WTC11 (cell line): ENCODE results near the gene SNAI1. TPM values are rescaled to one million over a fixed set of nuclear protein-coding genes. Genes with fewer than 3 reads are reported as not detected.

Experiments used
- ATAC-seq: fragments of 200-7000 bp; cut with Tn5 transposase; 2 replicates; pipeline ENCODE4 v1.10.0; 2021; ENCODE audit warnings: mild to moderate bottlenecking, moderate library complexity
- CTCF ChIA-PET: fragments of 300-600 bp; sonication (Branson Sonifier 250); formaldehyde crosslinking; loops from one replicate; lab custom pipeline; 2021; ENCODE audit warnings: antibody characterized with exemption; lab: Charles Lee
- POLR2A ChIA-PET: fragments of 350-600 bp; sonication (Branson Sonifier 250); formaldehyde crosslinking; loops from one replicate; lab custom pipeline; 2021; ENCODE audit warnings: antibody characterized with exemption; lab: Charles Lee
- DNase-seq: peaks from one replicate; pipeline ENCODE4 v3.0.0; 2021; ENCODE audit warnings: low spot score
- H3K27ac Mint-ChIP-seq: 2 replicates; pipeline ENCODE4 v1.8.0; 2021; ENCODE audit warnings: mixed read lengths
- H3K27me3 Mint-ChIP-seq: 2 replicates; pipeline ENCODE4 v1.8.0; 2021; ENCODE audit warnings: low read depth, mild to moderate bottlenecking, moderate library complexity, mixed read lengths
- H3K36me3 Mint-ChIP-seq: 2 replicates; pipeline ENCODE4 v1.8.0; 2021; ENCODE audit warnings: mixed read lengths
- H3K4me1 Mint-ChIP-seq: 2 replicates; pipeline ENCODE4 v1.8.0; 2022; ENCODE audit warnings: mixed read lengths
- H3K4me3 Mint-ChIP-seq: 2 replicates; pipeline ENCODE4 v1.8.0; 2021; ENCODE audit warnings: mild to moderate bottlenecking, moderate library complexity, mixed read lengths
- H3K9me3 Mint-ChIP-seq: 2 replicates; pipeline ENCODE4 v1.8.0; 2021; ENCODE audit warnings: mixed read lengths
- ATF1 ChIP-seq: sonication (generic); formaldehyde crosslinking; IDR thresholded peaks from 2 replicates; pipeline ENCODE4 v1.8.1; 2023; ENCODE audit warnings: mild to moderate bottlenecking, moderate library complexity, missing genetic modification reagents
- CREM ChIP-seq: sonication (generic); formaldehyde crosslinking; IDR thresholded peaks from 2 replicates; pipeline ENCODE4 v1.8.1; 2022; ENCODE audit warnings: mild to moderate bottlenecking, missing genetic modification reagents, moderate library complexity
- ERG ChIP-seq: fragments of 250-450 bp; sonication (Bioruptor Pico); IDR thresholded peaks from 2 replicates; pipeline ENCODE4 v1.8.0; 2021; ENCODE audit warnings: mild to moderate bottlenecking
- FOXJ3 ChIP-seq: sonication (generic); formaldehyde crosslinking; IDR thresholded peaks from 2 replicates; pipeline ENCODE4 v1.9.0; 2021; ENCODE audit warnings: missing genetic modification reagents, mild to moderate bottlenecking, borderline replicate concordance
- FOXP1 ChIP-seq: sonication (generic); formaldehyde crosslinking; IDR thresholded peaks from 2 replicates; pipeline ENCODE4 v1.8.0; 2022; ENCODE audit warnings: missing genetic modification reagents, mild to moderate bottlenecking, moderate library complexity, borderline replicate concordance
- NR2C2 ChIP-seq: sonication (generic); formaldehyde crosslinking; IDR thresholded peaks from 2 replicates; pipeline ENCODE4 v1.8.0; 2022; ENCODE audit warnings: mild to moderate bottlenecking, missing genetic modification reagents
- NR3C1 ChIP-seq: sonication (generic); formaldehyde crosslinking; conservative IDR thresholded peaks from 2 replicates; pipeline ENCODE4 v1.8.1; 2023; ENCODE audit warnings: low read depth, mild to moderate bottlenecking, missing genetic modification reagents
- OVOL2 ChIP-seq: fragments of 250-450 bp; sonication (Bioruptor Pico); IDR thresholded peaks from 2 replicates; pipeline ENCODE4 v1.9.0; 2021; ENCODE audit warnings: mild to moderate bottlenecking, borderline replicate concordance
- SMAD3 ChIP-seq: sonication (generic); formaldehyde crosslinking; IDR thresholded peaks from 2 replicates; pipeline ENCODE4 v1.8.0; 2022; ENCODE audit warnings: missing genetic modification reagents, mild to moderate bottlenecking, borderline replicate concordance
- SP1 ChIP-seq: sonication (generic); formaldehyde crosslinking; conservative IDR thresholded peaks from 2 replicates; pipeline ENCODE4 v1.8.1; 2022; ENCODE audit warnings: missing genetic modification reagents
- TCF7 ChIP-seq: sonication (generic); formaldehyde crosslinking; IDR thresholded peaks from 2 replicates; pipeline ENCODE4 v1.8.0; 2022; ENCODE audit warnings: mild to moderate bottlenecking, low read depth, missing genetic modification reagents, moderate library complexity
- ZMAT4 ChIP-seq: fragments of 250-450 bp; sonication (Bioruptor Pico); IDR thresholded peaks from 2 replicates; pipeline ENCODE4 v1.9.0; 2021; ENCODE audit warnings: mild to moderate bottlenecking
- ZNF121 ChIP-seq: sonication (generic); formaldehyde crosslinking; IDR thresholded peaks from 2 replicates; pipeline ENCODE4 v1.8.0; 2023; ENCODE audit warnings: missing genetic modification reagents
- ZNF232 ChIP-seq: sonication (generic); formaldehyde crosslinking; IDR thresholded peaks from 2 replicates; pipeline ENCODE4 v1.8.0; 2022; ENCODE audit warnings: mild to moderate bottlenecking, missing genetic modification reagents
- ZSCAN18 ChIP-seq: fragments of 250-450 bp; sonication (Bioruptor Pico); IDR thresholded peaks from 2 replicates; pipeline ENCODE4 v2.1.2; 2022; ENCODE audit warnings: mild to moderate bottlenecking, moderate library complexity
- total RNA-seq: library from RNA; stranded (reverse); gene quantifications from 3 replicates; pipeline ENCODE4 v1.2.3, GENCODE V29; 2021
- TF ChIP-seq, protein P1 (sequence below): sonication (generic); formaldehyde crosslinking; IDR thresholded peaks from 2 replicates; pipeline ENCODE4 v1.8.0; 2022; ENCODE audit warnings: mild to moderate bottlenecking, missing genetic modification reagents
- TF ChIP-seq, protein P2 (sequence below): sonication (generic); formaldehyde crosslinking; IDR thresholded peaks from 2 replicates; pipeline ENCODE4 v1.8.1; 2023; ENCODE audit warnings: mild to moderate bottlenecking, moderate library complexity, missing genetic modification reagents
- TF ChIP-seq, protein P3 (sequence below): fragments of 250-450 bp; sonication (Bioruptor Pico); IDR thresholded peaks from 2 replicates; pipeline ENCODE4 v1.9.0; 2021; ENCODE audit warnings: mild to moderate bottlenecking
- TF ChIP-seq, protein P4 (sequence below): sonication (generic); formaldehyde crosslinking; IDR thresholded peaks from 2 replicates; pipeline ENCODE4 v1.8.0; 2023; ENCODE audit warnings: missing genetic modification reagents, mild to moderate bottlenecking, borderline replicate concordance
- TF ChIP-seq, protein P5 (sequence below): fragments of 250-450 bp; sonication (Bioruptor Pico); IDR thresholded peaks from 2 replicates; pipeline ENCODE4 v1.9.0; 2021; ENCODE audit warnings: moderate library complexity, mild to moderate bottlenecking, inconsistent platforms, borderline replicate concordance

The SNAI1 gene
- total RNA-seq, 1 experiment from 2014 or later: 7.9 TPM

- ChIA-PET CTCF (no interaction called here), POLR2A (no interaction called here)
- TF ChIP-seq, protein P1, sequence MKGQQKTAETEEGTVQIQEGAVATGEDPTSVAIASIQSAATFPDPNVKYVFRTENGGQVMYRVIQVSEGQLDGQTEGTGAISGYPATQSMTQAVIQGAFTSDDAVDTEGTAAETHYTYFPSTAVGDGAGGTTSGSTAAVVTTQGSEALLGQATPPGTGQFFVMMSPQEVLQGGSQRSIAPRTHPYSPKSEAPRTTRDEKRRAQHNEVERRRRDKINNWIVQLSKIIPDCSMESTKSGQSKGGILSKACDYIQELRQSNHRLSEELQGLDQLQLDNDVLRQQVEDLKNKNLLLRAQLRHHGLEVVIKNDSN (CRISPR knock-in tag): no peak
- Mint-ChIP-seq H3K9me3 (no peaks in the 10 kb centered on the region), H3K4me1 (no peaks in the 10 kb centered on the region), H3K27me3 (no peaks in the 10 kb centered on the region; the same call in 1 of the 2 replicates), H3K27ac (peak overlapping the region; percentile 33), H3K36me3 (peaks cover 82% of the 10 kb centered on the region), H3K4me3 (no peak overlapping the region)
- ATAC-seq: no peak
- no peak for DNase-seq
Measured at GRCh38 chr20:49948809-49949507, 33.8 kb upstream of the SNAI1 start.

GRCh38 chr20:49951151-49951550, 31.6 kb upstream of the SNAI1 start:
- ChIA-PET POLR2A (no interaction called here), CTCF (no interaction called here)
- Mint-ChIP-seq H3K27ac (no peak overlapping the region; the same call in 1 of the 2 replicates), H3K36me3 (peaks cover 76% of the 10 kb centered on the region), H3K4me3 (no peak overlapping the region), H3K27me3 (no peaks in the 10 kb centered on the region; the same call in 1 of the 2 replicates), H3K9me3 (no peaks in the 10 kb centered on the region), H3K4me1 (no peaks in the 10 kb centered on the region)
- DNase-seq: no peak
- ATAC-seq: no peak
- TF ChIP-seq ZSCAN18 (CRISPR knock-in tag) (no peak), FOXJ3 (CRISPR knock-in tag) (no peak), FOXP1 (CRISPR knock-in tag) (no peak), ERG (CRISPR knock-in tag) (no peak), SP1 (CRISPR knock-in tag) (no peak), TCF7 (CRISPR knock-in tag) (no peak), ZNF232 (no peak), NR3C1 (CRISPR knock-in tag) (no peak), OVOL2 (CRISPR knock-in tag) (no peak), ZNF121 (no peak), ATF1 (CRISPR knock-in tag) (no peak), NR2C2 (CRISPR knock-in tag) (no peak), SMAD3 (no peak), CREM (CRISPR knock-in tag) (no peak), ZMAT4 (CRISPR knock-in tag) (no peak)
- TF ChIP-seq, protein P2, sequence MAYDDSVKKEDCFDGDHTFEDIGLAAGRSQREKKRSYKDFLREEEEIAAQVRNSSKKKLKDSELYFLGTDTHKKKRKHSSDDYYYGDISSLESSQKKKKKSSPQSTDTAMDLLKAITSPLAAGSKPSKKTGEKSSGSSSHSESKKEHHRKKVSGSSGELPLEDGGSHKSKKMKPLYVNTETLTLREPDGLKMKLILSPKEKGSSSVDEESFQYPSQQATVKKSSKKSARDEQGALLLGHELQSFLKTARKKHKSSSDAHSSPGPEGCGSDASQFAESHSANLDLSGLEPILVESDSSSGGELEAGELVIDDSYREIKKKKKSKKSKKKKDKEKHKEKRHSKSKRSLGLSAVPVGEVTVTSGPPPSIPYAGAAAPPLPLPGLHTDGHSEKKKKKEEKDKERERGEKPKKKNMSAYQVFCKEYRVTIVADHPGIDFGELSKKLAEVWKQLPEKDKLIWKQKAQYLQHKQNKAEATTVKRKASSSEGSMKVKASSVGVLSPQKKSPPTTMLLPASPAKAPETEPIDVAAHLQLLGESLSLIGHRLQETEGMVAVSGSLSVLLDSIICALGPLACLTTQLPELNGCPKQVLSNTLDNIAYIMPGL (CRISPR knock-in tag): no peak
- TF ChIP-seq, protein P3, sequence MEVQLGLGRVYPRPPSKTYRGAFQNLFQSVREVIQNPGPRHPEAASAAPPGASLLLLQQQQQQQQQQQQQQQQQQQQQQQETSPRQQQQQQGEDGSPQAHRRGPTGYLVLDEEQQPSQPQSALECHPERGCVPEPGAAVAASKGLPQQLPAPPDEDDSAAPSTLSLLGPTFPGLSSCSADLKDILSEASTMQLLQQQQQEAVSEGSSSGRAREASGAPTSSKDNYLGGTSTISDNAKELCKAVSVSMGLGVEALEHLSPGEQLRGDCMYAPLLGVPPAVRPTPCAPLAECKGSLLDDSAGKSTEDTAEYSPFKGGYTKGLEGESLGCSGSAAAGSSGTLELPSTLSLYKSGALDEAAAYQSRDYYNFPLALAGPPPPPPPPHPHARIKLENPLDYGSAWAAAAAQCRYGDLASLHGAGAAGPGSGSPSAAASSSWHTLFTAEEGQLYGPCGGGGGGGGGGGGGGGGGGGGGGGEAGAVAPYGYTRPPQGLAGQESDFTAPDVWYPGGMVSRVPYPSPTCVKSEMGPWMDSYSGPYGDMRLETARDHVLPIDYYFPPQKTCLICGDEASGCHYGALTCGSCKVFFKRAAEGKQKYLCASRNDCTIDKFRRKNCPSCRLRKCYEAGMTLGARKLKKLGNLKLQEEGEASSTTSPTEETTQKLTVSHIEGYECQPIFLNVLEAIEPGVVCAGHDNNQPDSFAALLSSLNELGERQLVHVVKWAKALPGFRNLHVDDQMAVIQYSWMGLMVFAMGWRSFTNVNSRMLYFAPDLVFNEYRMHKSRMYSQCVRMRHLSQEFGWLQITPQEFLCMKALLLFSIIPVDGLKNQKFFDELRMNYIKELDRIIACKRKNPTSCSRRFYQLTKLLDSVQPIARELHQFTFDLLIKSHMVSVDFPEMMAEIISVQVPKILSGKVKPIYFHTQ (CRISPR knock-in tag): no peak
- TF ChIP-seq, protein P4, sequence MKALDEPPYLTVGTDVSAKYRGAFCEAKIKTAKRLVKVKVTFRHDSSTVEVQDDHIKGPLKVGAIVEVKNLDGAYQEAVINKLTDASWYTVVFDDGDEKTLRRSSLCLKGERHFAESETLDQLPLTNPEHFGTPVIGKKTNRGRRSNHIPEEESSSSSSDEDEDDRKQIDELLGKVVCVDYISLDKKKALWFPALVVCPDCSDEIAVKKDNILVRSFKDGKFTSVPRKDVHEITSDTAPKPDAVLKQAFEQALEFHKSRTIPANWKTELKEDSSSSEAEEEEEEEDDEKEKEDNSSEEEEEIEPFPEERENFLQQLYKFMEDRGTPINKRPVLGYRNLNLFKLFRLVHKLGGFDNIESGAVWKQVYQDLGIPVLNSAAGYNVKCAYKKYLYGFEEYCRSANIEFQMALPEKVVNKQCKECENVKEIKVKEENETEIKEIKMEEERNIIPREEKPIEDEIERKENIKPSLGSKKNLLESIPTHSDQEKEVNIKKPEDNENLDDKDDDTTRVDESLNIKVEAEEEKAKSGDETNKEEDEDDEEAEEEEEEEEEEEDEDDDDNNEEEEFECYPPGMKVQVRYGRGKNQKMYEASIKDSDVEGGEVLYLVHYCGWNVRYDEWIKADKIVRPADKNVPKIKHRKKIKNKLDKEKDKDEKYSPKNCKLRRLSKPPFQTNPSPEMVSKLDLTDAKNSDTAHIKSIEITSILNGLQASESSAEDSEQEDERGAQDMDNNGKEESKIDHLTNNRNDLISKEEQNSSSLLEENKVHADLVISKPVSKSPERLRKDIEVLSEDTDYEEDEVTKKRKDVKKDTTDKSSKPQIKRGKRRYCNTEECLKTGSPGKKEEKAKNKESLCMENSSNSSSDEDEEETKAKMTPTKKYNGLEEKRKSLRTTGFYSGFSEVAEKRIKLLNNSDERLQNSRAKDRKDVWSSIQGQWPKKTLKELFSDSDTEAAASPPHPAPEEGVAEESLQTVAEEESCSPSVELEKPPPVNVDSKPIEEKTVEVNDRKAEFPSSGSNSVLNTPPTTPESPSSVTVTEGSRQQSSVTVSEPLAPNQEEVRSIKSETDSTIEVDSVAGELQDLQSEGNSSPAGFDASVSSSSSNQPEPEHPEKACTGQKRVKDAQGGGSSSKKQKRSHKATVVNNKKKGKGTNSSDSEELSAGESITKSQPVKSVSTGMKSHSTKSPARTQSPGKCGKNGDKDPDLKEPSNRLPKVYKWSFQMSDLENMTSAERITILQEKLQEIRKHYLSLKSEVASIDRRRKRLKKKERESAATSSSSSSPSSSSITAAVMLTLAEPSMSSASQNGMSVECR (CRISPR knock-in tag): no peak
- TF ChIP-seq, protein P5, sequence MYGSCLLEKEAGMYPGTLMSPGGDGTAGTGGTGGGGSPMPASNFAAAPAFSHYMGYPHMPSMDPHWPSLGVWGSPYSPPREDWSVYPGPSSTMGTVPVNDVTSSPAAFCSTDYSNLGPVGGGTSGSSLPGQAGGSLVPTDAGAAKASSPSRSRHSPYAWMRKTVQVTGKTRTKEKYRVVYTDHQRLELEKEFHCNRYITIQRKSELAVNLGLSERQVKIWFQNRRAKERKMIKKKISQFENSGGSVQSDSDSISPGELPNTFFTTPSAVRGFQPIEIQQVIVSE: no peak
